Lower leg skin (tissue), 3 donors: Measurements from ENCODE around the gene PDGFD.

Experiments
- POLR2A ChIP-seq, 2 donors: fragments of 450-650 bp; IDR thresholded peaks; one replicate each; pipeline ENCODE4 v1.6.1; 2016 to 2017; ENCODE audit warnings: antibody characterized with exemption in 2 of 2, mild to moderate bottlenecking in 1 of 2, moderate library complexity in 1 of 2
- TF ChIP-seq, protein P1 (sequence below), 3 donors: fragments of 450-650 bp; IDR thresholded peaks; one replicate each; pipeline ENCODE4 v1.5.1; 2016; ENCODE audit warnings: antibody characterized with exemption in 3 of 3, mild to moderate bottlenecking in 3 of 3, moderate library complexity in 2 of 3

DNA sequence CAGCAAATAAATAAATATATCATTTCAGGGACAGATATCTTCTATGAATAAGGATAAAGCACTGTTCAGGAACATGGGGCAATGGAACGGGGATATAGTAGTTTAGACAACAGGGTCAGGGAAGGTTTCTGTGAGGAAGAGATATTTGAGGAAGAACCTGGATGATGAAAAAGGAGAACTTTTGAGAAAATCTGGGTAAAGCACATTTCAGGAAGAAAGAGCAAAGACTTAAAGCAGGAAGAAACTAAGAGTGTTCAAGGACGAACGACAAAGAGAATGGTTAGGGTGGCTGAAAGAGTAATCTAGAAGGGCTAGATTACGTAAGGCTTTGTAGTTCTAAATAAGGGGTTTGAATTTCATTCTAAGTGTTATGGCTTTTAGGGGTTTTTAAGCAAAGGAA is 114.8 kb downstream of the PDGFD start:
- TF ChIP-seq, protein P1, sequence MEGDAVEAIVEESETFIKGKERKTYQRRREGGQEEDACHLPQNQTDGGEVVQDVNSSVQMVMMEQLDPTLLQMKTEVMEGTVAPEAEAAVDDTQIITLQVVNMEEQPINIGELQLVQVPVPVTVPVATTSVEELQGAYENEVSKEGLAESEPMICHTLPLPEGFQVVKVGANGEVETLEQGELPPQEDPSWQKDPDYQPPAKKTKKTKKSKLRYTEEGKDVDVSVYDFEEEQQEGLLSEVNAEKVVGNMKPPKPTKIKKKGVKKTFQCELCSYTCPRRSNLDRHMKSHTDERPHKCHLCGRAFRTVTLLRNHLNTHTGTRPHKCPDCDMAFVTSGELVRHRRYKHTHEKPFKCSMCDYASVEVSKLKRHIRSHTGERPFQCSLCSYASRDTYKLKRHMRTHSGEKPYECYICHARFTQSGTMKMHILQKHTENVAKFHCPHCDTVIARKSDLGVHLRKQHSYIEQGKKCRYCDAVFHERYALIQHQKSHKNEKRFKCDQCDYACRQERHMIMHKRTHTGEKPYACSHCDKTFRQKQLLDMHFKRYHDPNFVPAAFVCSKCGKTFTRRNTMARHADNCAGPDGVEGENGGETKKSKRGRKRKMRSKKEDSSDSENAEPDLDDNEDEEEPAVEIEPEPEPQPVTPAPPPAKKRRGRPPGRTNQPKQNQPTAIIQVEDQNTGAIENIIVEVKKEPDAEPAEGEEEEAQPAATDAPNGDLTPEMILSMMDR (IDR thresholded peaks at IDR 0.05), result no peak
- TF ChIP-seq POLR2A (IDR thresholded peaks at IDR 0.05), result no peak
